B cell (primary cell): ENCODE data around the gene ARHGAP28.

Experiments used
- CTCF ChIP-seq: fragments of 200-600 bp; IDR thresholded peaks from one replicate; pipeline ENCODE4 v1.8.0; 2022; ENCODE audit warnings: antibody characterized with exemption, mild to moderate bottlenecking
- EZH2 ChIP-seq: IDR thresholded peaks from 2 replicates; pipeline ENCODE4 v1.6.1; 2012; ENCODE audit warnings: borderline replicate concordance, low read depth, mild to moderate bottlenecking, moderate library complexity, low read length; ENCODE audit not compliant: insufficient read depth, poor library complexity, severe bottlenecking

- no peak for TF ChIP-seq CTCF
- no peak for TF ChIP-seq EZH2
Measured at GRCh38 chr18:6743999-6744398, 14.5 kb downstream of the ARHGAP28 start.
